Ovary (tissue), 9 donors: Measurements from ENCODE around the gene TRPV4. TPM values are rescaled to one million over a fixed set of nuclear protein-coding genes. Genes with fewer than 3 reads are reported as not detected.

Source experiments
- DNase-seq, 5 donors: peaks; one replicate each; pipeline ENCODE4 v3.0.0-alpha.2; 2019 to 2020
- H3K27ac ChIP-seq, 2 donors: fragments of 200-600 bp; one replicate each; pipeline versions ENCODE4 v1.5.1 to v1.8.0; 2019 to 2022
- H3K27me3 ChIP-seq: fragments of 200-600 bp; one replicate; pipeline ENCODE4 v1.8.0; 2022
- H3K36me3 ChIP-seq: fragments of 200-600 bp; sonication (generic); one replicate; pipeline ENCODE4 v1.5.1; 2019
- H3K4me1 ChIP-seq: one replicate; pipeline ENCODE4 v1.8.1; 2013; ENCODE audit warnings: mild to moderate bottlenecking, moderate library complexity; ENCODE audit not compliant: insufficient read depth
- H3K4me3 ChIP-seq: fragments of 200-600 bp; sonication (generic); one replicate; pipeline ENCODE4 v1.5.1; 2017
- H3K9me3 ChIP-seq, 2 donors: fragments of 200-600 bp in 1 of 2; sonication (generic) in 1 of 2; one replicate each; pipeline versions ENCODE4 v1.5.1 to v1.8.1; 2013 to 2019; ENCODE audit warnings: mild to moderate bottlenecking in 1 of 2, moderate library complexity in 1 of 2
- EP300 ChIP-seq: sonication (generic); formaldehyde crosslinking; IDR thresholded peaks from one replicate; pipeline ENCODE4 v1.6.1; 2017; ENCODE audit warnings: antibody characterized with exemption
- POLR2A ChIP-seq: fragments of 450-650 bp; IDR thresholded peaks from one replicate; pipeline ENCODE4 v1.6.1; 2017; ENCODE audit warnings: antibody characterized with exemption, mild to moderate bottlenecking, moderate library complexity
- WGBS, 3 donors: extraction: QIAGEN DNeasy Blood & Tissue Kit in 1 of 3; methylation state at CpG; one replicate each; pipeline versions ENCODE4 v1.1.5 to v1.1.7; 2013 to 2017; 5-methylcytosine and 5-hydroxymethylcytosine counted together
- intact Hi-C, 4 donors: fragments of 100-400 bp; cut with DNase I; formaldehyde crosslinking; loops; one replicate each; pipeline versions ENCODE4 v1.11.0 to v1.15.1; 2022 to 2023
- polyA plus RNA-seq, 2 donors: library from polyadenylated mRNA; stranded (reverse); fragments of 200-250 nt in 1 of 2; fragments of 350-450 nt in 1 of 2; fragmentation: Illumina TruSeq in 1 of 2; extraction: RNeasy Lipid Tissue Mini Kit (QIAGEN cat#74804) in 1 of 2; gene quantifications; one replicate each; pipeline ENCODE4 v1.2.3, GENCODE V29; 2013 to 2014
- total RNA-seq, 7 donors: library from RNA; depleted of rRNA in 2 of 7; stranded (reverse); fragments of >200 nt in 2 of 7; fragmentation: NEBNext Ultra II Directional in 3 of 7; extraction: Animal tissue kit (Norgen Biotek cat#: 25700) in 3 of 7; gene quantifications; one replicate each; pipeline versions ENCODE4 v1.1.0 to v1.2.4, GENCODE V29; 2016 to 2023
- TF ChIP-seq, protein P1 (sequence below), 3 donors: fragments of 450-650 bp in 2 of 3; fragments of 200-600 bp in 1 of 3; IDR thresholded peaks; one replicate each; pipeline versions ENCODE4 v1.5.1 to v1.8.0; 2016 to 2022; ENCODE audit warnings: antibody characterized with exemption in 3 of 3, mild to moderate bottlenecking in 1 of 3
- donor health status: DM: no; HTN: no; CAD: no; lungs with moderate emphysema.
- donor health status: DM: no; HTN: no; CAD: no.
- donor health status: Bipolar disorder and iron deficiency.
- donor health status: DM: yes; HTN: yes; CAD: no.
- donor health status: DM: no; HTN: no; CAD: no.
- donor health status: DM: yes; HTN: yes; CAD: no.

TRPV4 gene
- total and polyA plus RNA-seq, 9 donors = 0.12 to 2.4 (median 0.49) TPM; not detected in 1

DNA sequence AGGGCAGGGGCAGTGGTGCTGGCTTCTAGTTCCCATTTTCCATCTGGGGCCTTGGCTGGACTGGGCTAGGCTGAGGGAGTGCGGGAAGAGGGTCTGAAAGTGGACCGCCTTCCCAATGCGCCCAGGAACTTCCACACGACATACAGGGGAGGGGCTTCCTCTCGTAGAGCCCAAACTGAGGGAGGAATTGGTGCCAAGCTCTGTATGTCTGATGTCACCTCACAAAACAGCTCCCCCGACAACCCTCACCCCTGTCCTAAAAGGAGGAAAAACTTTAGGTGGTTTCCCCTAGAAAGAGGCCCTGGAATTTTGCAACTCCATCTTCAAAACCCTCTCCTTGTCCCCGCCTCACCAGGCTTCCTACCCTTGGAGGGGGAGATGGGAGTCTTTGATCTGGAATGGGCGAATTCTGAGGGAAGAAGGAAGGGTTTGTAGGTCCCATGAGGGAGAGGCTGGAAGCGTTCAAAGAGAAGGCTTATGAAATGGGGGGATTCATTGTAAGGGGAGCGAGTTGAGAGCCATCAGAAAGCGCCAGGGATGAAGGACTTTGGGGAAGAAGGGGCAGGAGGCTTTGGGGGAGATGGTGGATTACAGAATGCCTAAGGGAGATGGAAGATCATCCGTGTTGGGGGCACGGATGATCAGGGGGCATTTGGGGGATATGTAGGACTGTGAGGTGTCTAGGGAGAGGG, 46.3 kb upstream of the TRPV4 start:
- no peaks in the 10 kb centered on the region for H3K36me3 ChIP-seq
- peak overlapping the region in 1 of 2 donors; percentile 63 for H3K27ac ChIP-seq
- no peak for DNase-seq
- intact Hi-C loops = loop anchor here in 1 of 4 donors (5.0 kb wide), 1 partner anchor 72 kb away; no protein-coding TSS in a partner anchor
- peaks cover 4% of the 10 kb centered on the region for H3K4me1 ChIP-seq
- no peaks in the 10 kb centered on the region for H3K9me3 ChIP-seq
- 5 to 7% (median 7%) methylated on average over 13 of the region's 13 CpGs for WGBS, 3 donors
- H3K4me3 ChIP-seq = peak overlapping the region; percentile 68
- H3K27me3 ChIP-seq = no peaks in the 10 kb centered on the region
- no peak for TF ChIP-seq EP300
- TF ChIP-seq, protein P1, sequence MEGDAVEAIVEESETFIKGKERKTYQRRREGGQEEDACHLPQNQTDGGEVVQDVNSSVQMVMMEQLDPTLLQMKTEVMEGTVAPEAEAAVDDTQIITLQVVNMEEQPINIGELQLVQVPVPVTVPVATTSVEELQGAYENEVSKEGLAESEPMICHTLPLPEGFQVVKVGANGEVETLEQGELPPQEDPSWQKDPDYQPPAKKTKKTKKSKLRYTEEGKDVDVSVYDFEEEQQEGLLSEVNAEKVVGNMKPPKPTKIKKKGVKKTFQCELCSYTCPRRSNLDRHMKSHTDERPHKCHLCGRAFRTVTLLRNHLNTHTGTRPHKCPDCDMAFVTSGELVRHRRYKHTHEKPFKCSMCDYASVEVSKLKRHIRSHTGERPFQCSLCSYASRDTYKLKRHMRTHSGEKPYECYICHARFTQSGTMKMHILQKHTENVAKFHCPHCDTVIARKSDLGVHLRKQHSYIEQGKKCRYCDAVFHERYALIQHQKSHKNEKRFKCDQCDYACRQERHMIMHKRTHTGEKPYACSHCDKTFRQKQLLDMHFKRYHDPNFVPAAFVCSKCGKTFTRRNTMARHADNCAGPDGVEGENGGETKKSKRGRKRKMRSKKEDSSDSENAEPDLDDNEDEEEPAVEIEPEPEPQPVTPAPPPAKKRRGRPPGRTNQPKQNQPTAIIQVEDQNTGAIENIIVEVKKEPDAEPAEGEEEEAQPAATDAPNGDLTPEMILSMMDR (IDR thresholded peaks at IDR 0.05) = no peak
- TF ChIP-seq POLR2A = no peak

DNA sequence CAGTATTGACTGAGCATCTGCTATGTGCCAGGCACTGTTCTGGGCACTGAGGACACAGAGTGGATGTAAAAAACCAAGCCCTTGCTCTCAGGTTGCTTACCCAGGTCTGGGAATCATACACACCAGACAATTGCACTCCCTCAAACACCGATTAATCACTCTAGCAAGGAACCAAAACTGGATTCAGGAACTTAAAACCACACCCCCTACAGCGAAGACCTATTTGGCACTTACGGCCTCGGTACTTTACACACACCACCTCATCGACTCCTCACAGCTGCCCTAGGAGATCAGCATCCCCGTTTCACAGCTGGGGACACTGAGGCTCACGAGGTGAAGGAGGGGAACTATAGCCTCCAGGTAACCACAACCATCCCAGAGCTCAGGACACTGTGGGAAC, 45.6 kb upstream of the TRPV4 start:
- no peak for DNase-seq
- WGBS, 3 donors = 71 to 72% (median 72%) methylated on average over 7 of the region's 7 CpGs
- TF ChIP-seq POLR2A (no peak), EP300 (no peak)
- TF ChIP-seq, protein P1 (IDR thresholded peaks at IDR 0.05) = no peak
- no peaks in the 10 kb centered on the region for H3K36me3 ChIP-seq
- H3K4me1 ChIP-seq = peaks cover 4% of the 10 kb centered on the region
- no peaks in the 10 kb centered on the region for H3K9me3 ChIP-seq
- H3K27me3 ChIP-seq = no peaks in the 10 kb centered on the region
- intact Hi-C loops = loop anchor here in 1 of 4 donors (1.0 kb wide), 1 partner anchor 45 kb away; no protein-coding TSS in a partner anchor
- no peak overlapping the region for H3K27ac ChIP-seq
- H3K4me3 ChIP-seq = peak overlapping the region; percentile 68

DNA sequence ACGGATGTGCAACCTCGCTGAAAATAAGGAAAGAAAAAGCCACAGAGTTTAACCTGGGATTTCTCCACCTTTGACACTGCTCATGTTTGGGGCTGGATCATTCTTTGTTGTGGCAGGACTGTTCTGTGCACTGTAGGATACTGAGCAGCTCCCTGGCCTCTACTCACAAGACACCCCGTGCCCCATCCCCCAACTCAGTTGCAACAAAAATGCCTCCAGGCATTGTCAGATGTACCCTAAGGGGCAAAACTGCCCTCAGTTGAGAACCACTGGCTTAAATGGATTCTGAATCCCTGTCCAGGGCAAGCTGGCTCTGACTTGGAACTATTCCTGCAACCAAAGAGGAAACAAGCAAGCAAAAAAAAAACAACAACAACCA, 45.0 kb upstream of the TRPV4 start:
- 89 to 92% (median 90%) methylated on average over 3 of the region's 3 CpGs for WGBS, 3 donors
- no peak overlapping the region for H3K4me3 ChIP-seq
- intact Hi-C loops = loop anchor here in 1 of 4 donors (1.0 kb wide), 1 partner anchor 45 kb away; no protein-coding TSS in a partner anchor
- no peaks in the 10 kb centered on the region for H3K27me3 ChIP-seq
- no peak overlapping the region for H3K27ac ChIP-seq
- no peak for DNase-seq
- H3K36me3 ChIP-seq = no peaks in the 10 kb centered on the region
- no peaks in the 10 kb centered on the region for H3K9me3 ChIP-seq
- peaks cover 4% of the 10 kb centered on the region for H3K4me1 ChIP-seq
- TF ChIP-seq EP300 = no peak
- TF ChIP-seq POLR2A = no peak
- TF ChIP-seq, protein P1 (IDR thresholded peaks at IDR 0.05) = no peak

DNA sequence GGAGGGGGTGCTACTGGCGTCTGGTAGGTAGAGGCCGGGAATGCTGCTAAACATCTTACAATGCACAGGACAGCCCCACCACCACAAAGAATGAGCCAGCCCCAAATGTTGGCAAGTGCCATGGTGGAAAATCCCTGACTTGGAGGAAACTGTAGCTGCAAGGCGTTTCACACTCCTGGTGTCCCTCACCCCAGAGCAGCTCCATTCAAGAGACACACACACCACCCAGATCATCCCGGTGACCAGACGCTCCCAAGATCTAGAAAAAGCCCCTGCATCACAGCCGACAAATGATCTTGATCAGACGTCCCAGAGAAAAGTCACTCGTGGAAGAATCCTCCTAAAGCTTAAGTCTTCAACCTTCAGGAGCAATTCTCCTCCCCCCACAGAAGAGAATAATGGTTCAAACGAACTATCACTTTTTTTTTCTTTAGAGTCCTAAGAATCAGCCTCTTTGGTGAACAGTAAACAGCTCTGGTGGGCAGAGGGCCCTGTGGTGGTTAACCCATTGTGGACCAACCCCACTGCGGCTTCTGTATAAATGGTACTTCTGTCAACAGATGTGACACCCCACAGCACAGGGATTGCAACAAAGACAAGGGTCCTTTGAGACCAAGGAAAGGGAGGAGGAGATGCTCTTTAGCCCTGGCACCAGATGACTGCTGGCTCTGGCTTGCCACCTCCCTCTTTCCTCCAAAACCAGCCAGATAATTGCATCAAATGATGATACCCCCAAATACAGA, 44.5 kb upstream of the TRPV4 start:
- DNase-seq = no peak
- Histone ChIP-seq H3K4me3 (no peak overlapping the region), H3K27ac (no peak overlapping the region), H3K27me3 (no peaks in the 10 kb centered on the region), H3K4me1 (peaks cover 4% of the 10 kb centered on the region), H3K9me3 (no peaks in the 10 kb centered on the region), H3K36me3 (no peaks in the 10 kb centered on the region)
- 66 to 74% (median 67%) methylated on average over 10 of the region's 10 CpGs for WGBS, 3 donors
- TF ChIP-seq EP300 (no peak), POLR2A (no peak)
- TF ChIP-seq, protein P1 (IDR thresholded peaks at IDR 0.05) = no peak
- intact Hi-C loops = loop anchor here in 1 of 4 donors (1.0 kb wide), 1 partner anchor 46 kb away; no protein-coding TSS in a partner anchor
